ENCODE measurements around the gene UPF2. TPM values are rescaled to one million over a fixed set of nuclear protein-coding genes. Genes with fewer than 3 reads are reported as not detected.

The UPF2 gene
- total and polyA plus RNA-seq, 2 of the 4 experiments (the other 2 are of a cell fraction) = 9.2 to 14.3 TPM

DNA sequence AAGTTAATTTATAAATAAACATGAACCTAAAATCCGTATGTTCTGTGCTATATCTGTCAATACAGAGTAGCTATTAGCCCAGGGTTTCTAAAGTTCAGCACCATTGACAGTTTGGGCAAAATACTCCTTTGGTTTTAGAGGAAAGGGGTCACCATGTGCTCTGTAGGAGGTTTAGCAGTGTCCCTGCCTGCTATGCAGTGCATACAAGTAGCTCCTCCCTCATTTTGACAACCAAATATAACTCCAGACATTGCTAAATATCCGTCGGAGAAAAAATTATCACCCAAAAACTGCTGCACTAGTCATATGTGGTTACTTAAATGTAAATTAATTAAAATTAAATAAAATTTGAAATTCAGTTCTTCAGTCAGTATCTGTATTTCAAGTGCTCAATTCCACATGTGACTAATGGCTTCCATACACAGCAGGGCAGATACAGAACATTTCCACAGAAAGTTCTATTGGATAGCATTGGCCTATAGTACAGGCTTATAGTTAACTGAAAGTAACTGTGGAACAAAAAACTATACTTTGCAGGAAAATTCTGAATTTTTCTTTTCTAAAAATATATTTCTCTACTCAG is 6.4 kb downstream of the UPF2 start:
- no peak overlapping the region for H4K8ac ChIP-seq (ENCODE audit: low read depth in 2 of 2, low read length in 2 of 2)
- ChIA-PET CTCF (interaction anchor here (1.0 kb wide), 1 partner anchor 10 kb away, joined by 3 read pairs; no protein-coding TSS in a partner anchor), POLR2A (ENCODE audit: unreplicated experiment) (no interaction called here)
- H3K4me2 ChIP-seq (ENCODE audit: low read depth, low read length) = no peak overlapping the region
- no peak overlapping the region for H3K27ac ChIP-seq (ENCODE audit: insufficient read depth, low read length)
- intact Hi-C loops (cut with micrococcal nuclease) (no loop called here), in situ Hi-C loops (cut with MboI; ENCODE audit: low sequenced_read_pairs) (no loop called here), dilution Hi-C loops (cut with HindIII; ENCODE audit: low sequenced_read_pairs, unreplicated experiment) (no loop called here)
- H4K5ac ChIP-seq (ENCODE audit: low read depth, low read length) = no peak overlapping the region
- no peak overlapping the region for H2BK120ac ChIP-seq (ENCODE audit: low read depth, low read length)
- H3K4ac ChIP-seq (ENCODE audit: low read depth, low read length) = no peak overlapping the region
- H3K36me3 ChIP-seq (ENCODE audit: control insufficient read depth, insufficient read depth, low read length) = peaks cover 19% of the 10 kb centered on the region
- H3K9me3 ChIP-seq (ENCODE audit: control insufficient read depth, insufficient read depth, low read length) = no peaks in the 10 kb centered on the region
- WGBS, 2 experiments (ENCODE audit: extremely low coverage in 2 of 2, insufficient read length in 1 of 2) = no CpG with 5 or more reads among the region's 3 CpGs
- no peak overlapping the region for H2AK5ac ChIP-seq (ENCODE audit: low read depth, low read length)
- H4K91ac ChIP-seq (ENCODE audit: insufficient read depth, low read depth, low read length) = no peak overlapping the region
- no peak overlapping the region for H3K23ac ChIP-seq (ENCODE audit: low read depth, low read length)
- H3K79me1 ChIP-seq (ENCODE audit: low read depth in 1 of 2, low read length in 2 of 2) = peaks cover 18 to 47% of the 10 kb centered on the region in 2 experiments
- no peaks in the 10 kb centered on the region for H3K4me1 ChIP-seq (ENCODE audit: control insufficient read depth, insufficient read depth, low read length)
- TF ChIP-seq CHD1 (IDR thresholded peaks at IDR 0.05; ENCODE audit: low read depth, low read length) (no peak), MXI1 (IDR thresholded peaks at IDR 0.05; ENCODE audit: borderline replicate concordance, low read depth, low read length) (no peak), FOS (IDR thresholded peaks at IDR 0.05; ENCODE audit: low read depth, low read length) (no peak), POLR2A (IDR thresholded peaks at IDR 0.05; ENCODE audit: low read depth, low read length) (no peak), CEBPB (IDR thresholded peaks at IDR 0.05; ENCODE audit: low read depth, low read length) (no peak), MAZ (IDR thresholded peaks at IDR 0.05; ENCODE audit: borderline replicate concordance, low read depth, low read length) (no peak), SMC3 (IDR thresholded peaks at IDR 0.05; ENCODE audit: low read depth, low read length) (no peak), MAFK (IDR thresholded peaks at IDR 0.05; ENCODE audit: low read depth, low read length) (no peak), RCOR1 (IDR thresholded peaks at IDR 0.05; ENCODE audit: insufficient replicate concordance, low read length) (no peak), RFX5 (IDR thresholded peaks at IDR 0.05; ENCODE audit: low read depth, low read length) (no peak), RAD21 (IDR thresholded peaks at IDR 0.05; ENCODE audit: low read length) (no peak), BHLHE40 (IDR thresholded peaks at IDR 0.05; ENCODE audit: low read depth, low read length) (no peak)
- TF ChIP-seq, protein P1, sequence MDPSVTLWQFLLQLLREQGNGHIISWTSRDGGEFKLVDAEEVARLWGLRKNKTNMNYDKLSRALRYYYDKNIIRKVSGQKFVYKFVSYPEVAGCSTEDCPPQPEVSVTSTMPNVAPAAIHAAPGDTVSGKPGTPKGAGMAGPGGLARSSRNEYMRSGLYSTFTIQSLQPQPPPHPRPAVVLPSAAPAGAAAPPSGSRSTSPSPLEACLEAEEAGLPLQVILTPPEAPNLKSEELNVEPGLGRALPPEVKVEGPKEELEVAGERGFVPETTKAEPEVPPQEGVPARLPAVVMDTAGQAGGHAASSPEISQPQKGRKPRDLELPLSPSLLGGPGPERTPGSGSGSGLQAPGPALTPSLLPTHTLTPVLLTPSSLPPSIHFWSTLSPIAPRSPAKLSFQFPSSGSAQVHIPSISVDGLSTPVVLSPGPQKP (IDR thresholded peaks at IDR 0.05; ENCODE audit: borderline replicate concordance, low read depth, low read length) = no peak
- TF ChIP-seq, protein P2, sequence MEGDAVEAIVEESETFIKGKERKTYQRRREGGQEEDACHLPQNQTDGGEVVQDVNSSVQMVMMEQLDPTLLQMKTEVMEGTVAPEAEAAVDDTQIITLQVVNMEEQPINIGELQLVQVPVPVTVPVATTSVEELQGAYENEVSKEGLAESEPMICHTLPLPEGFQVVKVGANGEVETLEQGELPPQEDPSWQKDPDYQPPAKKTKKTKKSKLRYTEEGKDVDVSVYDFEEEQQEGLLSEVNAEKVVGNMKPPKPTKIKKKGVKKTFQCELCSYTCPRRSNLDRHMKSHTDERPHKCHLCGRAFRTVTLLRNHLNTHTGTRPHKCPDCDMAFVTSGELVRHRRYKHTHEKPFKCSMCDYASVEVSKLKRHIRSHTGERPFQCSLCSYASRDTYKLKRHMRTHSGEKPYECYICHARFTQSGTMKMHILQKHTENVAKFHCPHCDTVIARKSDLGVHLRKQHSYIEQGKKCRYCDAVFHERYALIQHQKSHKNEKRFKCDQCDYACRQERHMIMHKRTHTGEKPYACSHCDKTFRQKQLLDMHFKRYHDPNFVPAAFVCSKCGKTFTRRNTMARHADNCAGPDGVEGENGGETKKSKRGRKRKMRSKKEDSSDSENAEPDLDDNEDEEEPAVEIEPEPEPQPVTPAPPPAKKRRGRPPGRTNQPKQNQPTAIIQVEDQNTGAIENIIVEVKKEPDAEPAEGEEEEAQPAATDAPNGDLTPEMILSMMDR (conservative IDR thresholded peaks at IDR 0.05; ENCODE audit: low read depth, low read length) = no peak
- TF ChIP-seq, protein P3, sequence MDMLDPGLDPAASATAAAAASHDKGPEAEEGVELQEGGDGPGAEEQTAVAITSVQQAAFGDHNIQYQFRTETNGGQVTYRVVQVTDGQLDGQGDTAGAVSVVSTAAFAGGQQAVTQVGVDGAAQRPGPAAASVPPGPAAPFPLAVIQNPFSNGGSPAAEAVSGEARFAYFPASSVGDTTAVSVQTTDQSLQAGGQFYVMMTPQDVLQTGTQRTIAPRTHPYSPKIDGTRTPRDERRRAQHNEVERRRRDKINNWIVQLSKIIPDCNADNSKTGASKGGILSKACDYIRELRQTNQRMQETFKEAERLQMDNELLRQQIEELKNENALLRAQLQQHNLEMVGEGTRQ (IDR thresholded peaks at IDR 0.05; ENCODE audit: low read depth, low read length) = no peak
- no peak overlapping the region for H3K14ac ChIP-seq (replicated peaks; ENCODE audit: low read depth, low read length)
- no peak overlapping the region for H2AFZ ChIP-seq (replicated peaks; ENCODE audit: low read length, poor library complexity)
- H2BK15ac ChIP-seq (ENCODE audit: low read depth, low read length) = no peak overlapping the region
- BruUV-seq (replicated peaks) = no TSS peak
- no peak overlapping the region for H2BK5ac ChIP-seq (ENCODE audit: low read depth, low read length, poor library complexity, severe bottlenecking)
- H2BK20ac ChIP-seq (ENCODE audit: low read depth, low read length) = no peak overlapping the region
- H3K18ac ChIP-seq (ENCODE audit: low read depth, low read length) = no peak overlapping the region
- no peak overlapping the region for H2AK9ac ChIP-seq (replicated peaks; ENCODE audit: low read depth, low read length, poor library complexity)
- peaks cover 2% of the 10 kb centered on the region; the same call in 1 of the 2 replicates for H4K20me1 ChIP-seq (ENCODE audit: insufficient read depth, low read length)
- no peaks in the 10 kb centered on the region for H3K9me1 ChIP-seq (ENCODE audit: insufficient read depth, low read length)
- DNase-seq = no peak
- H3K9ac ChIP-seq (ENCODE audit: low read depth, low read length) = no peak overlapping the region
- ATAC-seq (ENCODE audit: low read depth) = no peak
- no peak overlapping the region for H3K56ac ChIP-seq (ENCODE audit: extremely low read depth, insufficient read depth, low read length)
- no peaks in the 10 kb centered on the region for H3K27me3 ChIP-seq (ENCODE audit: control insufficient read depth, insufficient read depth, low read length)
- no peak overlapping the region for H3K4me3 ChIP-seq (ENCODE audit: insufficient read depth, low read depth, low read length)
